Endothelial cell (in vitro differentiated cells): ENCODE measurements around the gene PXN. TPM values are rescaled to one million over a fixed set of nuclear protein-coding genes. Genes with fewer than 3 reads are reported as not detected.

Experiments used
- DNase-seq: peaks from one replicate; pipeline ENCODE4 v3.0.0; 2021; ENCODE audit warnings: low spot score
- H3K27ac Mint-ChIP-seq: one replicate; pipeline ENCODE4 v1.8.0; 2021; ENCODE audit warnings: mixed read lengths, inconsistent platforms; ENCODE audit not compliant: unreplicated experiment
- H3K27me3 Mint-ChIP-seq: one replicate; pipeline ENCODE4 v1.8.0; 2021; ENCODE audit warnings: mild to moderate bottlenecking, moderate library complexity, mixed read lengths, inconsistent platforms; ENCODE audit not compliant: unreplicated experiment
- H3K36me3 Mint-ChIP-seq: one replicate; pipeline ENCODE4 v1.8.0; 2021; ENCODE audit warnings: mild to moderate bottlenecking, low read depth, mixed read lengths, inconsistent platforms; ENCODE audit not compliant: unreplicated experiment
- H3K4me1 Mint-ChIP-seq: one replicate; pipeline ENCODE4 v1.8.0; 2021; ENCODE audit warnings: mild to moderate bottlenecking, mixed read lengths, inconsistent platforms; ENCODE audit not compliant: unreplicated experiment
- H3K4me3 Mint-ChIP-seq: one replicate; pipeline ENCODE4 v1.8.0; 2021; ENCODE audit warnings: mild to moderate bottlenecking, mixed read lengths, inconsistent platforms; ENCODE audit not compliant: unreplicated experiment
- H3K9me3 Mint-ChIP-seq: one replicate; pipeline ENCODE4 v1.8.0; 2021; ENCODE audit warnings: mixed read lengths, inconsistent platforms; ENCODE audit not compliant: unreplicated experiment
- CTCF ChIP-seq: fragments of 200-600 bp; sonication (generic); IDR thresholded peaks from one replicate; pipeline ENCODE4 v1.5.0; 2021; ENCODE audit warnings: antibody characterized with exemption; ENCODE audit not compliant: unreplicated experiment
- total RNA-seq: library from RNA; stranded (reverse); fragmentation: NEBNext Ultra II Directional; extraction: Animal tissue kit (Norgen Biotek cat#: 25700); gene quantifications from one replicate; pipeline ENCODE4 v1.2.1, GENCODE V29; 2021; ENCODE audit not compliant: unreplicated experiment

Gene PXN
- total RNA-seq, 1 donor from 2014 or later, result 227 TPM

- Mint-ChIP-seq H3K36me3 (peaks cover 48% of the 10 kb centered on the region), H3K9me3 (no peaks in the 10 kb centered on the region), H3K27me3 (peaks cover 2% of the 10 kb centered on the region), H3K27ac (no peak overlapping the region), H3K4me1 (no peaks in the 10 kb centered on the region), H3K4me3 (no peak overlapping the region)
- no peak for DNase-seq
- no peak for TF ChIP-seq CTCF
These were observed 84.6 kb downstream of the PXN start for GRCh38 chr12:120180975-120181374.

DNA sequence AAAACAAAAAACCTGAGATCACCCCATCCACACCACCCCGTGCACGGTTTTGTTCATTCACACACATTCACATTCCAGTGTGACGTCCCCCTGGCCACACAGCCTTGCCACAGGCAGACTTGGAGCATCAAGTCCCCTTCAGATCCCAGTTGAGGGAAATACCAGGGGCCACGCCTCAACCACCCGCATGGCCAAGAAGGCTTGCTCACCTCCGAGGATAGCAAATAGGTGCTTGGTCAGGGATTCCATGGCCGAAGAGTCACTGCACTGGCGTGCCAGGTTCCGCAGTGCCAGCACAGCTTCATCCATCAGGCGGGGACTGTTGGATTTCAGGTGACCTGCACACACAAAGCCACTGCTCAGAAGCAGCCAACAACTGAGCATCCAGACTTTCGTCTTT, 90.0 kb downstream of the PXN start:
- no peak overlapping the region for H3K4me3 Mint-ChIP-seq
- no peaks in the 10 kb centered on the region for H3K4me1 Mint-ChIP-seq
- no peaks in the 10 kb centered on the region for H3K27me3 Mint-ChIP-seq
- peaks cover 55% of the 10 kb centered on the region for H3K36me3 Mint-ChIP-seq
- H3K27ac Mint-ChIP-seq, result no peak overlapping the region
- DNase-seq, result no peak
- H3K9me3 Mint-ChIP-seq, result no peaks in the 10 kb centered on the region
- TF ChIP-seq CTCF, result no peak

- no peaks in the 10 kb centered on the region for H3K27me3 Mint-ChIP-seq
- no peak for TF ChIP-seq CTCF
- peaks cover 55% of the 10 kb centered on the region for H3K36me3 Mint-ChIP-seq
- no peak for DNase-seq
- H3K4me3 Mint-ChIP-seq, result no peak overlapping the region
- H3K4me1 Mint-ChIP-seq, result no peaks in the 10 kb centered on the region
- H3K9me3 Mint-ChIP-seq, result no peaks in the 10 kb centered on the region
- H3K27ac Mint-ChIP-seq, result no peak overlapping the region
These were observed 90.5 kb downstream of the PXN start for GRCh38 chr12:120175062-120175461.

GRCh38 chr12:120172053-120172452, 93.5 kb downstream of the PXN start:
- DNase-seq, result no peak
- Mint-ChIP-seq H3K27ac (no peak overlapping the region), H3K9me3 (no peaks in the 10 kb centered on the region), H3K36me3 (peaks cover 37% of the 10 kb centered on the region), H3K4me1 (no peaks in the 10 kb centered on the region), H3K4me3 (no peak overlapping the region), H3K27me3 (no peaks in the 10 kb centered on the region)
- TF ChIP-seq CTCF, result no peak

- no peaks in the 10 kb centered on the region for H3K27me3 Mint-ChIP-seq
- H3K9me3 Mint-ChIP-seq, result no peaks in the 10 kb centered on the region
- H3K4me3 Mint-ChIP-seq, result no peak overlapping the region
- peaks cover 27% of the 10 kb centered on the region for H3K36me3 Mint-ChIP-seq
- no peak overlapping the region for H3K27ac Mint-ChIP-seq
- no peak for DNase-seq
- TF ChIP-seq CTCF, result no peak
- no peaks in the 10 kb centered on the region for H3K4me1 Mint-ChIP-seq
These were observed 94.9 kb downstream of the PXN start for GRCh38 chr12:120170631-120171030.
